Heart left ventricle (tissue), 13 donors: ENCODE results near the gene PRRX1.

Experiments
- CTCF ChIP-seq, 12 donors: fragments of 200-600 bp; sonication (generic) in 4 of 12; IDR thresholded peaks; one replicate each; pipeline versions ENCODE4 v1.5.0 to v1.8.0; 2018 to 2022; ENCODE audit warnings: antibody characterized with exemption in 12 of 12, mild to moderate bottlenecking in 5 of 12
- POLR2A ChIP-seq, 2 donors: fragments of 450-650 bp; IDR thresholded peaks; one replicate each; pipeline ENCODE4 v1.6.1; 2017; ENCODE audit warnings: antibody characterized with exemption in 2 of 2, mild to moderate bottlenecking in 2 of 2, moderate library complexity in 2 of 2
- donor health status: ischemic (EF 13 %, LVEDD 7.1; RV severe dilation, severe dysfunction).
- donor health status: DM: no; HTN: yes; CAD: no.
- donor health status: DM: no; HTN: no; CAD: no.
- donor health status: ischemic (EF 25% LVEDD 6.9; RV normal size, moderate dysfunction).
- donor health status: ischemic (EF 25% LVEDD 5.7; RV mildly dilated, moderate dysfunction).
- donor health status: ischemic (EF 35%, LVEDD 5.7; RV mildly dilated, moderate dysfunction).
- donor health status: nonischemic (EF 11% LVEDD 7.7; RV severe dilation, severe dysfunction).
- donor health status: DM: yes; HTN: yes; CAD: no.
- donor health status: PGD.
- donor health status: ischemic (EF 29% LVEDD 5.4; RV normal size, mild dysfunction).
- donor health status: nonischemic (EF 23%, LVEDD 6.1; RV moderate dilation, normal function).

GRCh38 chr1:170660281-170660713, 3.6 kb upstream of the PRRX1 start:
- TF ChIP-seq POLR2A (IDR thresholded peaks at IDR 0.05) (no peak), CTCF (IDR thresholded peaks at IDR 0.05) (no peak)
